OCI-LY7 (cell line): ENCODE measurements around the gene ULK4. TPM values are rescaled to one million over a fixed set of nuclear protein-coding genes. Genes with fewer than 3 reads are reported as not detected.

ENCODE experiments used
- BruUV-seq: library from RNA; stranded (reverse); fragments of 400-500 nt; replicated peaks from 2 replicates; lab custom pipeline; 2021; lab: Mats Ljungman, UMichigan
- CTCF ChIA-PET: fragments of 300-600 bp; sonication (Branson Sonifier 250); formaldehyde crosslinking; loops from one replicate; lab custom pipeline; 2022; ENCODE audit warnings: antibody characterized with exemption; ENCODE audit not compliant: unreplicated experiment; lab: Charles Lee
- POLR2A ChIA-PET: fragments of 300-600 bp; sonication (Branson Sonifier 250); formaldehyde crosslinking; loops from one replicate; lab custom pipeline; 2022; ENCODE audit warnings: antibody characterized with exemption; lab: Charles Lee
- DNase-seq: peaks from one replicate; pipeline ENCODE4 v3.0.0-alpha.2; 2015; ENCODE audit warnings: low spot score
- H2AFZ ChIP-seq: fragments of 200-600 bp; sonication (generic), shearing (Covaris generic); 2 replicates; pipeline ENCODE4 v1.6.1; 2014; ENCODE audit warnings: mild to moderate bottlenecking, antibody characterized with exemption, low read length, moderate library complexity
- H3K27ac ChIP-seq: fragments of 200-600 bp; sonication (generic); 2 replicates; pipeline ENCODE4 v1.5.1; 2014; ENCODE audit warnings: mixed run types, low read depth, mild to moderate bottlenecking, moderate library complexity, low read length, inconsistent platforms; ENCODE audit not compliant: poor library complexity, severe bottlenecking
- H3K36me3 ChIP-seq: fragments of 200-600 bp; sonication (generic); 2 replicates; pipeline ENCODE4 v1.6.1; 2014; ENCODE audit warnings: mild to moderate bottlenecking, antibody characterized with exemption, low read length, moderate library complexity, mixed read lengths; ENCODE audit not compliant: insufficient read depth
- H3K4me1 ChIP-seq: fragments of 200-600 bp; sonication (generic); 2 replicates; pipeline ENCODE4 v1.5.1; 2014; ENCODE audit warnings: mild to moderate bottlenecking, low read length; ENCODE audit not compliant: insufficient read depth, poor library complexity, severe bottlenecking
- H3K4me2 ChIP-seq: fragments of 200-600 bp; sonication (generic); 2 replicates; pipeline ENCODE4 v1.6.1; 2014; ENCODE audit warnings: mild to moderate bottlenecking, low read length
- H3K4me3 ChIP-seq: fragments of 200-600 bp; sonication (generic); 2 replicates; pipeline ENCODE4 v1.5.1; 2014; ENCODE audit warnings: mild to moderate bottlenecking, low read depth, low read length; ENCODE audit not compliant: poor library complexity, severe bottlenecking
- H3K79me2 ChIP-seq: fragments of 200-600 bp; sonication (generic); 2 replicates; pipeline ENCODE4 v1.6.1; 2016; ENCODE audit warnings: low read depth, mild to moderate bottlenecking, low read length, moderate library complexity, mixed read lengths; ENCODE audit not compliant: insufficient read depth
- H3K9me2 ChIP-seq: fragments of 200-600 bp; sonication (generic); 2 replicates; pipeline ENCODE4 v1.6.1; 2016; ENCODE audit warnings: mild to moderate bottlenecking, low read length, mixed read lengths; ENCODE audit not compliant: insufficient read depth
- H3K9me3 ChIP-seq: fragments of 200-600 bp; sonication (generic); 2 replicates; pipeline ENCODE4 v1.6.1; 2014; ENCODE audit warnings: mild to moderate bottlenecking, mixed run types, low read length, mixed read lengths
- H4K20me1 ChIP-seq: fragments of 200-600 bp; sonication (generic); 2 replicates; pipeline ENCODE4 v1.6.1; 2014; ENCODE audit warnings: mild to moderate bottlenecking, antibody characterized with exemption, low read length, moderate library complexity, mixed read lengths; ENCODE audit not compliant: insufficient read depth
- CTCF ChIP-seq: fragments of 200-600 bp; sonication (generic); conservative IDR thresholded peaks from 2 replicates; pipeline ENCODE4 v1.5.1; 2014; ENCODE audit warnings: mild to moderate bottlenecking, antibody characterized with exemption, low read length, moderate library complexity, mixed read lengths
- EZH2phosphoT487 ChIP-seq: fragments of 200-600 bp; sonication (generic); IDR thresholded peaks from 2 replicates; pipeline ENCODE4 v1.6.1; 2018; ENCODE audit warnings: low read depth, borderline replicate concordance, mild to moderate bottlenecking, mixed run types, antibody characterized with exemption, low read length, moderate library complexity, mixed read lengths
- intact Hi-C: fragments of 100-400 bp; cut with micrococcal nuclease; formaldehyde crosslinking; loops from one replicate; pipeline ENCODE4 v1.10.0; 2022; ENCODE audit not compliant: unreplicated experiment
- total RNA-seq, 2 experiments: library from RNA; depleted of rRNA in 1 of 2; stranded (reverse); fragments of >200 nt in 1 of 2; shearing (Covaris generic) in 1 of 2; gene quantifications; 2 replicates each; pipeline ENCODE4 v1.2.3, GENCODE V29; 2014 to 2022

ULK4 gene
- total RNA-seq, 2 experiments from 2014 or later: 18.9 to 21.0 TPM

- no TSS peak for BruUV-seq
- H3K4me1 ChIP-seq: peaks cover 2% of the 10 kb centered on the region
- H3K4me3 ChIP-seq: no peak overlapping the region
- no peak overlapping the region for H3K27ac ChIP-seq
- no peaks in the 10 kb centered on the region for H3K9me3 ChIP-seq
- H2AFZ ChIP-seq: no peak overlapping the region
- H3K9me2 ChIP-seq: no peaks in the 10 kb centered on the region
- no peak overlapping the region for H3K4me2 ChIP-seq
- H3K79me2 ChIP-seq: no peaks in the 10 kb centered on the region
- H3K36me3 ChIP-seq: no peaks in the 10 kb centered on the region
- DNase-seq: no peak
- ChIA-PET CTCF (no interaction called here), POLR2A (interaction anchor here (0.6 to 0.7 kb wide), 3 partner anchors 27 to 144 kb away, joined by 3 read pairs; no protein-coding TSS in a partner anchor)
- TF ChIP-seq CTCF (no peak), EZH2phosphoT487 (no peak)
- intact Hi-C loops: loop anchor here (5.0 to 10.0 kb wide), 2 partner anchors 61 to 168 kb away; no protein-coding TSS in a partner anchor
- H4K20me1 ChIP-seq: no peaks in the 10 kb centered on the region
These were observed 378.9 kb downstream of the ULK4 start for GRCh38 chr3:41583014-41583413.

- Histone ChIP-seq H3K9me3 (no peaks in the 10 kb centered on the region), H3K9me2 (no peaks in the 10 kb centered on the region), H3K4me3 (no peak overlapping the region), H4K20me1 (no peaks in the 10 kb centered on the region), H3K36me3 (no peaks in the 10 kb centered on the region), H3K4me1 (peaks cover 2% of the 10 kb centered on the region), H3K79me2 (no peaks in the 10 kb centered on the region), H2AFZ (no peak overlapping the region), H3K27ac (no peak overlapping the region), H3K4me2 (no peak overlapping the region)
- BruUV-seq: no TSS peak
- CTCF ChIA-PET: interaction anchor here (0.6 kb wide), 1 partner anchor 104 kb away, joined by 3 read pairs; no protein-coding TSS in a partner anchor
- DNase-seq: peak; percentile 34
- intact Hi-C loops: loop anchor here (5.0 to 10.0 kb wide), 2 partner anchors 59 to 167 kb away; no protein-coding TSS in a partner anchor
- POLR2A ChIA-PET: interaction anchor here (0.8 to 1.6 kb wide), 2 partner anchors 10 to 550 kb away, joined by 3 to 4 read pairs; no protein-coding TSS in a partner anchor
- TF ChIP-seq EZH2phosphoT487 (no peak), CTCF (no peak)
These were observed 380.2 kb downstream of the ULK4 start for GRCh38 chr3:41581700-41582099.
